NCI-H1105 (cell line): ENCODE results near the gene TSPAN12.
A peak's percentile ranks its signal among the peaks of the same experiment; 100 is the strongest.
"Not testable (repeated sequence)": the region's sequence is repeated elsewhere in the genome, so short reads cannot be mapped to it uniquely, and the experiment has no call there.

Experiments used
- DNase-seq: peaks from one replicate; lab custom pipeline; 2025; lab: John Stamatoyannopoulos, UW

Gene TSPAN12, protein sequence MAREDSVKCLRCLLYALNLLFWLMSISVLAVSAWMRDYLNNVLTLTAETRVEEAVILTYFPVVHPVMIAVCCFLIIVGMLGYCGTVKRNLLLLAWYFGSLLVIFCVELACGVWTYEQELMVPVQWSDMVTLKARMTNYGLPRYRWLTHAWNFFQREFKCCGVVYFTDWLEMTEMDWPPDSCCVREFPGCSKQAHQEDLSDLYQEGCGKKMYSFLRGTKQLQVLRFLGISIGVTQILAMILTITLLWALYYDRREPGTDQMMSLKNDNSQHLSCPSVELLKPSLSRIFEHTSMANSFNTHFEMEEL

DNA sequence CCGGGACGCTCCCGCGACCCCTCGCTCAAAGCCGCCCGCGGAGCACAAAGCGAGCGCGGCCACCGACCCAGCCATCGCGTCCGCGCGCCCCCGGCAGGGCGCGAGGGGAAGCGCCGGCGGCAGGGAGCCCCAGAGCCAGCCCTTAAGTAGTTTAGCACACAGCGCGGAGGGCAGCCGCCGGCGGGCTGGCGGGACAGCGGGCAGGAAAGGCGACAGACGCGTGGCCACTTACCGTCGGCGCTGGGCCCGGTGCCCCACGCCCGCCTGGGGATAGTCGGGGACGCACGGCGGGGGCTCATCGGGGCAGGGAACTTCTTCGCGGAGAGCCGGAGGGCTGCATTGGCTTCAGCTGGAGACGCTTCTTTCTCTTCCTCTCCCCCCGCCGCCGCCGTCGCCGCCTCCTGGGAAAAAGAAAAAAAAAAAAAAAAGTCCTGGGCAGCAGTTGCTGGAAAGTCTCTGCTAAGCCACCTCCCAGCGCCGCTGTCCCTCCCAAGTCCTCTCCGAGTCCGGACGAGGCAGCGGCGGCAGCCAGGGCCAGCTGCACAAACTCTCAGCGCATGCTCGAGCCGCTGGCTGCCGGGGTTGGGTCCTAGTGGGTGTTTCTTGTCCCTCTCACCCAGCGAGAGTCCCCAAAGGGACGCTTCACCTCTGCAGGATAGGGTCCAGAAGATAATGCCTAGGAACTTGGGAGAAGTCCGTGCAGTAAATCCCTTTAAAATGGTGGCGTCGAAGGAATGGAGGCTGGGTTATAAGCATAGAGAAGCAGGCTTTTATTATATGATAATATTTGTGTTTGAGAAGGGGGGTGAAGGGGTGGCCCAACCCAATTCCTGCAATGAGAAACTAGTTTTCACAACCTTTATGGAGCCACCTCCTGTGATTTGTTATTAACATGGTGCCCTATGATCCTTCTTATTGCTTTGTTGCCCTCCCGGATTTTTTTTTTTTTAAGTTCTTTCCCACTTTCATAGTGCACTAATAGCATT lies at the start of gene TSPAN12:
Gene TSPAN12 (minus strand): TSS at position 557 of the 986 bp plus-strand sequence. CDS start 1,381 bp downstream, outside the sequence.
- DNase-seq = peak; percentile 63

DNA sequence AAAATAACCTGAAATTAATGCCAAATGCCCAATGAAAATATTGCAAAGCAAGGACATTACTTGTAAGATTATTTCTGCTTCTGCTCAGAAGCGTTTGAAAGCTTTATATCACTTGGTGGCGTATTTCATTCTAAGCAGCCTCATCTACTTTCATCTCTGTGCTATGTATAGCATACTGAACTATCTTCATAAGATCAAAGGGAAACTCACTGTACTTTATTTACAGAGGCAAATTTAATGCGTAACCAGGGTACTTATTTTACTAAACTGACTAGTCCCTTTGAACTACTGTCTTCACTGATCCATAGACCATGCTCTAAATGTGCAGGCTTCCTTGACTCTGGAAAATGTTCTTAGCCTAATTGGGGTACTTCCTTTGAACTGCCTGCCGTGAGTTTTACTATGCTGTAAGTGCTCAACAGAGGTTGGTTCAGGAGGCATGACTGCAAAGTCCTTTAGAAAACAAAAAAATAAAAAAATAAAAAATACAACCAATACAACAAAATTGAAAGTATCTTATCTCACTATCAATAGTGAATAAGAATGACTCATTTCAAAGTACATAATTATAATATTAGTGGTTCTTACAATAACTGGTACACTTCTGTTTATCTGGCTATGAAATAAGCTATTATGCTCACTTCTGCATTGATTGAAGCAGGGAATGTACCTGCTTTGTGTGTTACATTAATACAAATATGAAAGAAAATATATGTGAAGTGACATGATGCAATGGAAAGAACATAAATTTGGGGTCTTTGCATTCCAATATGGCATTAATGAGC lies 41.0 kb upstream of the TSPAN12 start:
- DNase-seq = no peak

DNA sequence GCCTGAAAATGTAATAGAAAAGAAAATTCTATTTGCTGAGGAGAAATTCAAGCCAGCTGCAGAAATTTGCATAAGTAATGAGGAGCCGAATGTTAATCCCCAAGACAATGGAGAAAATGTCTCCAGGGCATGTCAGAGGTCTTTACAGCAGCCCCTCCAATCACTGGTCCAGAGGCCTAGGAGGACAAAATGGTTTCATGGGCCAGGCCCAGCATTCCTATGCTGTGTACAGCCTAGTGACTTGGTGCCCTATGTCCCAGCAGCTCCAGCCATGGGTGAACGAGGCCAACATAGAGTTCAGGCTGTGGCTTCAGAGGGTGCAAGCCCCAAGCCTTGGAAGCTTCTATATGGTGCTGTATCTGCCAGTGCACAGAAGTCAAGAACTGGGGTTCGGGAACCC lies 37.3 kb upstream of the TSPAN12 start:
- not testable (repeated sequence) for DNase-seq

DNA sequence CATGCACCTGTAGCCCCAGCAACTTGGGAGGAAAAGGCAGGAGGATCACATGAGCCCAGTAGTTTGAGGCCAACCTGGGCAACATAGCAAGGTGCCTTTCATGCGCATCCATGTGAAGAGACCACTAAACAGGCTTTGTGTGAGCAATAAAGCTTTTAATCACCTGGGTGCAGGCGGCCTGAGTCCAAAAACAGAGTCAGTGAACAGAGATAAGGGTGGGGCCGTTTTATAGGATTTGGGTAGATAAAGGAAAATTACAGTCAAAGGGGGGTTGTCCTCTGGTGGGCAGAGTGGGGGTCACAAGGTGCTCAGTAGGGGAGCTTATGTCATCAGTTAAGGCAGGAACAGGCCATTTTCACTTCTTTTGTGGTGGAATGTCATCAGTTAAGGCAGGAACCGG lies 27.7 kb upstream of the TSPAN12 start:
- not testable (repeated sequence) for DNase-seq

DNA sequence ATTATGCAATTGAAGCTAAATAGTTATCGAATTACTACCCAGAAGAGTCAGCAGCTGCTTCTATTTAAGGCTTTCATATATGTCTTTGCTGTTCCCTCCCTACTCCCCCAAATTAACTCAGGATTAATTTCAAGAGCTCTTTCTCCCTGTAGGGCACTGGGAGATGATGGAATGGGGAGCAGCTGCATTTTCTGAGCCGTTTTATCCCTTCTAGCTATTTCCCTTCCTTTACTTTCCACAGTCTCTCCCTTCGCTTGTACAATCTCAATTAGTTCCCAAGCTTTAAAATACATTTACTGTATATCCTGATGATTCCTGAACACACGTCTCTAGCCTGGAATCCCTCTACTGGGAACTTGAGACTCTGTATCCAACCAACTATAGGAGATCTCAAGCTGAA lies 19.8 kb upstream of the TSPAN12 start:
- DNase-seq = no peak

DNA sequence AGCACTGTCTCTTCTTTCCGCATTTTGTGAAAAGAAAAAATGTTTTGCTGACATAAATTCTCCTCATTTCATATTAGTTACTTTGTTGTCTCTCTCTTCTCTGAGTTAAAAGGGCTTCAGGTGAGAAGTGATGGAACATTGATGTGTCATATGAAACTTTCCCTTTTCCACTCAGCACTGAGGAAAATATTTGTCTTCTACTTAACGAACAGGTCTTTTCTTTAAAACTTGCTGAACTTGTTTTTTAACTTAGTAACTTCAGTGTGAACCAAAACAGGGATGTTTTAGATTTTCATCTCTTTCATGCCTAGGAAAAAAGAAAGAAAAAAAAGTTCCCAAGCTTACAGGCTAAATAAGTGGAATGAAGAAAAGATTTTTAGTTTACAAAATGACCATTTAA lies 19.0 kb upstream of the TSPAN12 start:
- DNase-seq = no peak

DNA sequence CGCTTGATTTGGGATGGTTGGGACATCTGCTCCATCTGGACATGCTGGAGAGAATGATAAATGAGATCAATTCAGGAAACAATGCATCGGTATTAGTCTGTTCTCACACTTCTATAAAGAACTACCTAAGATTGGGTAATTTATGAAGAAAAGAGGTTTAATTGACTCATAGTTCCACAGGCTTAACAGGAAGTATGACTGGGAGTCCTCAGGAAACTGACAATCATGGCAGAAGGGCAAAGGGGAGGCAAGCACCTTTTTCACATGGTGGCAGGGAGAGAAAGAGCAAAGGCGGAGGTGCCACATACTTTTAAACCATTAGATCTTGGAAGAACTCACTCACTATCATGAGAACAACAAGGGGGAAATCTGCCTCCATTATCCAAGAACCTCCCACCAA lies 16.8 kb upstream of the TSPAN12 start:
- no peak for DNase-seq

DNA sequence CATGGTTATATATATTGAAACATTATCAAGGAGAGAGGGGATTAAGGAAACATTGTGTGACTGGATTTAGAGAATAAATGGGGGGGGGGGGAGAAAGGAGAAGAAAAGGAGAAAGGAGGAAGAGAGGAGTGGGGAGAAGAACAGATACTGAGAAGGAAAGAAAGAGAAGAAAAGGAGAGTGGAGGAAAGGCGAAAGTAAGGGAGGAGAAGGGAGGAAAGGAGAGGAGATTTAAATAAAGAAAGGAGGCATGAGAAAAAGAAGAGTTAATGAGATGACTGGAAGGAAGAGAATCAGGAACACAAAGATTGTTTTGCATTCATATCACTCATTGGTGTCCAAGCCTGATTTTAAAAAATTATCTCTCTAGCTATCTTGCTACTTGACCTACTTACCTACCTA lies 16.1 kb upstream of the TSPAN12 start:
- DNase-seq = no peak

DNA sequence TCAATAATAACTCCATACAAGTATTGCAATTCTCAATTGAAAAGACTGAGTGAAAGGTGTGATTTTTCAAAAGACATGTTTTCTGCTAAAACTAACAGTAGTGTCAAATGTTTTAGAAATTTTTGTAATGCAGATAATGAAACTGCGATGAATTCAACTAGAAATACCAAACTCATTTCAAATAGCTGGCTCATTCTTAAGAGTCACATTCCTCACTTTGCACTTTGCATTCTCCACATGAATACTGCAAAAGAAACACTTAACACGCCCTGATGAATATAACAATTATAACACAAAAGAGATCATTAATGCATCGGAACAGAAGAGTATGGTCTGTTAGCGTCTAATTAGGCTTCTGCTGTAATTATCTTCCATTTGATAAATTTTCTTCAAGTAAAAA lies 15.5 kb upstream of the TSPAN12 start:
- DNase-seq = no peak

DNA sequence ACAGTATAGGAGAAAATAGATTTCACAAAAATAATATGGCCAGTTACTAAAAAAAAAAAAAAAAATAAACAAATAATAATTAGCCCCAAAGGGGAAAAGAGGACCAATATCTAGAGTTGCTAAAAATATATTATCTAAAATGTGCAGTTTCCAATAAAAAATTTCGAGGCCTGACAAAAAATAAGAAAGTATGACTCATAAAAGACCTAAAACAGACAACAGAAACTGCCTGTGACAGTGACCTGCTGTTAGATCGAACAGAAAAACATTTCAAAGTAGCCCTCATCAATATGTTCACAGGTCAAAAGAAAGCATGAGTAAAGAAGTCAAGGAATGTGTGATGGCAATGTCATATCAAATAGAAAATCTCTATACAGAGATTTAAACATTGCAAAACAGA lies 11.8 kb upstream of the TSPAN12 start:
- DNase-seq = no peak

DNA sequence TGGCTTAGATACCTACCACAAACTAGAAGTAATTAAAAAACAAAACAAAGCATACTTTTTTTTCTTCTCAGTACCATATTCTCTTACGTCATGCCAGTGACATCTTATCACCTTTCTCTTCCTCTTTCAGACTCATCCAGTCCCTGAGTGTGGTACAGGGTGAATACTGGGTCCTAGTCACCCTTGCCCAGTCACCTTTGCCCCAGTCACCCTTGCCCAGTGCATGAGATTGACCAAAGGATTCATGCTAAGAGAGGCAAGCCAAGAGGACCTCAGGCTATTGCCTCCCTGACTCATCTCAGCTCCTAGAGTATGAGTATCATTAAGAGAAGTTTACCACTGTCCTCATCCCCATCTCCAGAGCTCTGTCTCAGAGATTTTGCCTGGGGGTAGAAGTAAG lies 10.0 kb upstream of the TSPAN12 start:
- DNase-seq = no peak

DNA sequence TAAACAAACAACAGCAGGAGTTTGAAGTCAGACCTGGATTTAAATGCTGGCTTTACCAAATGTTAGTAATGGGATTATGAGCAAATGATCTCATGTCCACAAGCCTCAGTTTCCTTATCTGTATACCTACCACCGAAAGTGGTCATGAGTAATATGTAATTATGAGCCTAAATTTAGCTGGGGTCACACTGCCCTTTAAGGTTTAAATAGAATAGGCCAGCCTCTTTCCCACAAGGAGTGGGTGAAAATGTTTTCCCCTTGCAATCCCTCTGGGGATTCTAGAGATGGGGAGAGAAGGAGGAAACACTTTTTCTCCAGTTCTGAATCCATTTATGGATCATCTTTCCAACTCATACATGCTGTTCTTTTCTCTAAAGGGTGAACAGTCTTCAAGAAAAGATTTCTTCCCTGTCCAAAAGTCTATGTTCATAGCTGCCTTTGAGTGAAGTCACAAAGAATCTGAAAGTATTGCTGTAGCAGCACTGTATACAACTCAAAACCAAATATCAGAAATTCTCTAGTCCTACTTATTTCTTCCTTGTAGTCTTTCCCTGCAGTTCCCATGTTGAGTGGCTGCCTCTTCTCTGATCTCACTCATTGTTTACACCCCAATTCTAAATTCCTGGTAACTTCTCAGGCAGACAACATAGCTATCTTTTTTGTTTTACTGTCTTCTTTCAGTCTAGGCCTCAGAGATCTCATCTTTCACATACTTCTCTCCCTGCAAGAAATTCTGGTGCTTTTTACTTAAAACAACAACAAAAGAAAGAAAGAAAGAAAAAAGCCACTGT lies 7.4 kb upstream of the TSPAN12 start:
- DNase-seq = no peak

DNA sequence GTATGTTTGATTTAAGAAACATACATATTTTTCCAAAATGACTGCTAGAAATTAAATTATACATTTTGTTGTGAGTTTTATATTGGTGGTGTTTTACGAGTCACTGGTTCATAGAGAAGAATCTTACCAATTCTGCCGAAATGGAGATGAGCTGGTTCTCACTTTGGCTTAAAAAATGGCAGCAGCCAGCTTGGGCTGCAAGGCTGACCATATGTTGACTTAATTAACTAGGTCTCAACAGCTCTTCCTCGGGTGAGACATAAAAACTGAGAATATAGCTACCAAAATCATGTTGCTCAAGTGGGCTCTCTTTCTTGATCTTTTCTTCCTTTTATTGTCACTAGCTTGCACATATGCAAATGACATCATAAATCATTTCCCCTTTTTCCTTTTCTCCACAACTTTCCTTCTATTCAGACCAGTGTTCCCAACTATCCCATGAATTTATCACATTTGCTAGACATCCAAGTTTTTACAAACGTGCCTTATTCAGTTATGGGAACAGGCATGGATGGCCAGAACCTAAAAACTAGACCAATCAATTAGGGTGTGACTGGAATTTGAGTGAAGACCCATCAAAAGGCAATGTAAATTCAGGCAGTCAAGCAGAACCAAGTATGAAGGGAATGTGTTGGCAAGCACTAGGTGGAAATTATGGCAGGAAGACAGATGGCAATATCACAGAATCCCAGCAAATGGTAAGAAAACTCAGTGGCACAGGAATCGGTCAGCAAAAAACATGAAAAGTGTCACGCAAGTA lies 6.4 kb upstream of the TSPAN12 start:
- no peak for DNase-seq

DNA sequence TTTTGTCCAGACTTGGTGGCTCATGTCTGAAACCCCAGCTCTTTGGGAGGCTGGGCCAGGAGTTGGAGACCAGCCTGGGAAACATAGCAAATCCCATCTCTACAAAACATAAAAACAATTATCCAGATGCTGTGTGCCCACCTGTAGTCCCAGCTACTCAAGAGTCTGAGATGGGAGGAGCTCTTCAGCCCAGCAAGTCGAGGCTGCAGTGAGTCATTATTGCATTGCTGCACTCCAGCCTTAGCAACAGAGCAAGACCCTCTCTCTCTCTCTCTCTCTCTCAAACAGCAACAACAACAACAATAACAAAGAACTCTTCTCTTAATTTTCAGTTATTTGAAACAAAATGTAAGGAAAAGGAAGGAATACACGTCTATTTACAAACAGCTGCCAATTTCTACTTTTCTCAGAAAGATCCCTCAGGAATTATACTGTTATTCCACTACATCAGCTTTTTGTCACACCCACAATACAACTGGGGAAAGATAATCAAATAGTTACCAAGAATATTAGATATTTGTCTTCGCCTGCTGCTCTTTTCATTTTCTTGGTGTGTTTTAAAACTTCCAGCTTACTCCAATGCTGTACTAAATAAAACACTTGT lies 5.1 kb upstream of the TSPAN12 start:
- DNase-seq = no peak

DNA sequence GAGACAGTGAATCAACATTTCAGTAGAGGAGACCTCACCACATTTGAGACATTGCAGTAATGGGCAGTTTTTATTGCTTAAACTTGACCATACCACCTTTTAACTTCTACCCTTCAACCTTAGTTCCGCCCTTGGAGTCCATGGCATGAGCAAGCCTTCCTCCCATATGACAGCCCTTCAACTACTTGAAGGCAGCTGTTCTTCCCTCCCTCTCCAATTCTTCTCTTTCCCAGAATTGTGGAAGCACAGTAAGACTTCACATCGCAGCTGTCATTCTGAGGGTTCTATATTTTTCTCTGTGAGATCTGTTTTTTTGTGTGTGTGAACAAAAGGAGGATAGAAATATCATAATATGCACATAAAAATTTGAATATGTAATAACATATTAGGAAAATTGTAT lies 2.2 kb upstream of the TSPAN12 start:
- no peak for DNase-seq

DNA sequence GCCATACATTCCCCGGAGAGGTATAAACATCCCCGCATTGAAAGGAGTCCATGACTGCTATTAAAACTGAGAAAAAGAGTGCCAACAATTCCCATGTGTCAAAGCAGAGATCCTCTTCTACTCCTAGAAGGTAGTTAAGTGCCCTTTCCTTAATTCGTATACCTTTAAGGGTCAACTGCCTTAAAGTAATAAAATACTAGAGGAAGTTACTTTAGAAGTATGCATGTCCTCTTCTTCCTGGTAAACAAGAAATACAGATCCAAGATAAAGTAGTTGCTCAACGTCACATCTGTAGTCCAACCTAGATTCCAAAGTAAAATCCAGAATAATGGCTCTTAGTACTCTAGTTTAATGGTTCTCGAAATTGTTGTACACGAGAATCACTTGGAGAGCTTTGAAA lies 1.5 kb upstream of the TSPAN12 start:
- no peak for DNase-seq

DNA sequence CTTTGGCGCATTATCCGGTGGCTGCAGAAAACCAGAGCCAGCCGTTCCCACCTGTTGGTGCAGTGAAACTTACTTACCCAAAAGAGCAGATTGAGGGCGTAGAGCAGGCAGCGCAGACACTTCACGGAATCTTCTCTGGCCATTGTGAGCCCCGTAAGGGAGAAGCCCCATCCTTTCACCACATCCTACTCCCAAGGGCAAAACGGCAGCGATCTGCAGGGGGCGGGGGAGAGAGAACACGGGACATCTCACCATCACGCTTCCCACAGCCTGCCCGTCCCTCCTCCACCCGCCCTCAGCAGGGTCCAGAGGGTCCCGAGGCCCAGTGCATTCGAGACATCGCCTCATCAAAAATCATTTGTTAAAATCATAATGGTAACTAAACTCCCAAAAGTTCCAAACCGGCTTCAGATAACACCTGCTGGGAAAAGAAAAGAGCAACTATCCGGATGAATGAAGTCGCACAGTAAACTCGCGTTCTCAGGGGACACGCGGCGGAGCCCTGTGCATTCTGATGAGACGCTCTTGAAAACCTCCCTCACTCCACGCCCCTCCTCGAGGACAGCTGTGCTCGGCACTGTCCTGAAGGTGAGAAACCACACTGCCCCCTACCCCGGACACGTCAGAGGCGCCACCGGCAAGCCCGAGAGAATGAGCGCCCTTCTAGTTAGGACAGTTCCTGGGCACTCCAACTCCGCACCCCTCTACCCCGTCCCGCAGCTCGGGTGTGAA lies 1.2 kb downstream of the TSPAN12 start:
- DNase-seq = no peak

DNA sequence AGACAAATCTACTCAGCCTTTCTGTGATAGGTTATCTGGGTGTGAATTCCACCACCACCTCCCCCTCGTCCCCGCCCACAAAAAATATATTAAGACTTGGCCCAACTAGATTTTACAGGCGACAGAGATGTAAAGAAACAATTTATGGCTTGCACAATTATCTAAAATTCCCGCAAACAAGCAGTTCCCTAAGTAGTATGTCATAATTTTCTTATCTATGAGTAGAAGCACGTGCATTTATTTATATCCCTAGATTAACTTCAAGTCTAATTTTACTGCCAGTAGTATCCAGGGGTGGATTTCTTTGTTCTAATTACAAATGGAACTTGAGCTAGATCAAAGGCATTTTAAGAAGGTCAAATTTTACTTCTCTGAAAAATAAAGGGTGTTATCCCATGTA lies 1.7 kb downstream of the TSPAN12 start:
- no peak for DNase-seq

DNA sequence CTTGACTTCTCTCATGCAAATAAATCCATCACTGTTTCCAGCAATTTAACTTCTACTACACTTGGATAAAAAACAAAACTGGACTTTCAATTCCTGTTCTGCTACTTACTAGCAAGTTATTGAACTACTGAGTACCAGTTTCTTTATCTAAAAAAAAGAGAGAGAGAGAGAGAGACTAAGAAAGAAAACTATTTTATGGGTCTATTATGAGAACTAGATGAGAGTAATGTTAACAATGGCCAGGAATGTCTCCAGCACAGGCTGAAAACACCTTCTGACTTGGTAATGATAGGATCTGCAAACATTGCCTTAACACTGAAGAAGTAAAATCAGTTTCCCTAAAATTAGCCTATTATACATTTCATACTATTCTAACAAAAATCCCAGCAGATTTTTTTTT lies 5.2 kb downstream of the TSPAN12 start:
- DNase-seq = no peak

DNA sequence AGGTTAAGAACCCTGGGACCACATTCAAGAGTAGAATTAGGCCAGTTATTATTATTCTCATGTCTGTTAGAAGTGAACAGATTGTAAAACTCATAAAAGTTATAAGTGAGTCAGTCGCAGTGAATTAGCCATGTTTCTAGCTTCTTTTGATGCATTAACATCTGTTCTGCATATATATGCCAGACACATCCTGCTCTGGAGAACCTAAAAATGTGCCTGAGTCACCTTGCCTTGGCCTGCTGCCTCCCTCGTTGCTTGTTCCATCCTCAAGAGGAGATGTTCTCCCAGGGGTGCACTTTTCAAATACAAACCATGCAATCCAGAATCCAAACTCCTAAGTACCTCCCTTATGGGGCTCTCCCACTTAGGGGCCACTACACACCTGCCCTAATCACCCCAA lies 14.8 kb downstream of the TSPAN12 start:
- no peak for DNase-seq
